HL-60 (cell line): ENCODE measurements around the gene PWWP2B.

Experiments used
- DNase-seq, 2 experiments: peaks; one replicate each; pipeline ENCODE4 v3.0.0-alpha.2; 2010 to 2020; ENCODE audit warnings: low read depth in 1 of 2, low spot score in 1 of 2
- H3K27ac ChIP-seq: fragments of 250-450 bp; sonication (Bioruptor Pico); replicated peaks from 2 replicates; pipeline ENCODE4 v1.5.1; 2020; ENCODE audit warnings: mild to moderate bottlenecking, moderate library complexity
- H3K27me3 ChIP-seq: fragments of 250-450 bp; sonication (Bioruptor Pico); 2 replicates; pipeline ENCODE4 v1.5.1; 2021; ENCODE audit warnings: mild to moderate bottlenecking, moderate library complexity; ENCODE audit not compliant: insufficient read depth, poor library complexity, severe bottlenecking
- H3K4me3 ChIP-seq: replicated peaks from 2 replicates; pipeline ENCODE4 v1.5.1; 2011; ENCODE audit warnings: mild to moderate bottlenecking, control low read depth, low read length; ENCODE audit not compliant: insufficient read depth
- CTCF ChIP-seq: IDR thresholded peaks from one replicate; pipeline ENCODE4 v1.5.1; 2011; ENCODE audit warnings: low read length, control low read depth, inconsistent platforms; ENCODE audit not compliant: insufficient read depth
- GABPA ChIP-seq: IDR thresholded peaks from 2 replicates; pipeline ENCODE4 v1.6.1; 2012; ENCODE audit warnings: low read depth
- POLR2AphosphoS5 ChIP-seq: IDR thresholded peaks from 2 replicates; pipeline ENCODE4 v1.6.1; 2012; ENCODE audit warnings: low read depth
- REST ChIP-seq: IDR thresholded peaks from 2 replicates; pipeline ENCODE4 v1.6.1; 2012; ENCODE audit warnings: low read depth; ENCODE audit not compliant: insufficient replicate concordance
- SPI1 ChIP-seq: IDR thresholded peaks from 2 replicates; pipeline ENCODE4 v1.6.1; 2012; ENCODE audit warnings: low read depth, mild to moderate bottlenecking, borderline replicate concordance

PWWP2B gene

GRCh38 chr10:132357286-132358058 lies 39.5 kb upstream of the PWWP2B start:
- DNase-seq: no peak
- TF ChIP-seq SPI1: no peak
- no peak for TF ChIP-seq CTCF
- TF ChIP-seq POLR2AphosphoS5: no peak
- TF ChIP-seq GABPA: no peak
- no peak for TF ChIP-seq REST
- Histone ChIP-seq H3K27me3 (no peaks in the 10 kb centered on the region), H3K4me3 (no peak overlapping the region), H3K27ac (no peak overlapping the region)

GRCh38 chr10:132359305-132360040 lies 37.5 kb upstream of the PWWP2B start:
- DNase-seq: no peak
- TF ChIP-seq SPI1 (no peak), GABPA (no peak), CTCF (no peak), REST (no peak), POLR2AphosphoS5 (no peak)
- H3K27ac ChIP-seq: no peak overlapping the region
- H3K4me3 ChIP-seq: no peak overlapping the region
- no peaks in the 10 kb centered on the region for H3K27me3 ChIP-seq

GRCh38 chr10:132360766-132361447 lies 36.1 kb upstream of the PWWP2B start:
- TF ChIP-seq CTCF (peak; percentile 73), POLR2AphosphoS5 (no peak)
- H3K27ac ChIP-seq: no peak overlapping the region
- no peak overlapping the region for H3K4me3 ChIP-seq
- peak in 1 of 2 experiments; percentile 16 for DNase-seq
- no peaks in the 10 kb centered on the region for H3K27me3 ChIP-seq
